Retinal pigment epithelial cell (primary cell): ENCODE data around the gene FTSJ3.

ENCODE experiments used
- DNase-seq: peaks from one replicate; pipeline ENCODE4 v3.0.0-alpha.2; 2010; ENCODE audit warnings: low read depth
- H3K4me3 ChIP-seq: 2 replicates; pipeline ENCODE4 v1.5.1; 2011; ENCODE audit warnings: mild to moderate bottlenecking, low read length, control low read depth, moderate library complexity
- CTCF ChIP-seq: conservative IDR thresholded peaks from 2 replicates; pipeline ENCODE4 v1.5.1; 2011; ENCODE audit warnings: low read depth, low read length, control low read depth, inconsistent platforms

The FTSJ3 gene

GRCh38 chr17:63834431-63835166 is 7.1 kb upstream of the FTSJ3 start:
- peak; percentile 63 for TF ChIP-seq CTCF
- DNase-seq: no peak
- no peak overlapping the region for H3K4me3 ChIP-seq

DNA sequence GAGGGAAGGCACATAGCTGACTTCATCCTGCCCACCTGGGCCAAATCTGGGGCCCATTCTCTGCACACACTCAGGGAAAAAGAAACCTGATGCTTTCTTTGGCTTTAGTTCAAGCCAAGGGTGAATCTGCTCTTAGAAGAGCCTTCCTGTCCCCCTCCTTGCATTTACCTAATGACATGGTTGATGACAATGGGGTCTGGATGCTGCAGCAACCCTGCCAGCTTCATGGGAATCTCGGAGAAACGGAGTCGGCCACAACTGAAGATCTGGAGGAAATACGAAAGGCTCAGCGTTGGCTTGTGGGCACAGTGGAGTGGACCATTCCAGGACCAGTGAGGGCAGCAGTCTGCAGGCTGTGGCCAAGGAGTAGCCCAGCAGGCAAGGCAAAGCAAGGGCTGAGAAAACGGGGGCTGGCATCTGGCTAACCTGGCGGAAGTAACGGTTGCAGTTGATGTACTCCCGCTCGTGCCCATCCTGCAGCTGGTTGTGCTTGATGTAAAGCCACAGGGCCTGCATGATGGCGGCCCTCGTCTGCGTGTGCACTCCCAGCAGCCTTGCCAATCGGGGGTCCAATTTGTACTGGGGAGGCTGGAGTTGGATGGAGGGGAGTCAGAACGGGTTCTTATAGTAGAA is 6.4 kb upstream of the FTSJ3 start:
- no peak overlapping the region for H3K4me3 ChIP-seq
- no peak for TF ChIP-seq CTCF
- DNase-seq: no peak

- DNase-seq: no peak
- H3K4me3 ChIP-seq: no peak overlapping the region
- no peak for TF ChIP-seq CTCF
Measured at GRCh38 chr17:63833026-63833740, 5.7 kb upstream of the FTSJ3 start.

DNA sequence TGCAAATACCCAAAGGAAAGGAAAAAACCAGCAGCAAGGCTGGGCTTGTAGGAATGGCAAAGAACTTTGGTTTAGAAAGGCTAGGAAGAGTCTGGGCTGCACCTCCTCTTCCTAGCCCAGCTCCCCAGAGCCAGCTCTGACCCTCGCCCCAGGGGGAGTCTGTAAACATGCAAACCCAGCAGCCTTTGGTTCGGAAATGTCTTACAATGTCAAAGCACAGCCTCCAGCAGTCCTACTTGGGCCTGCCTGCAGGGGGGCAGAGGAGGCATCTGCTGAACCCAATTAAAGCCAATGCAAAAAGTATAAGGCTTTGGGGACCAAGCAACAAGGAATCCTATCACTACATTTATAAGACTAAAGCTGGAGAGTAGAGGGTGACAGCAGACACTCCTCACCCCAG is 5.0 kb upstream of the FTSJ3 start:
- no peak for TF ChIP-seq CTCF
- H3K4me3 ChIP-seq: no peak overlapping the region
- DNase-seq: no peak

DNA sequence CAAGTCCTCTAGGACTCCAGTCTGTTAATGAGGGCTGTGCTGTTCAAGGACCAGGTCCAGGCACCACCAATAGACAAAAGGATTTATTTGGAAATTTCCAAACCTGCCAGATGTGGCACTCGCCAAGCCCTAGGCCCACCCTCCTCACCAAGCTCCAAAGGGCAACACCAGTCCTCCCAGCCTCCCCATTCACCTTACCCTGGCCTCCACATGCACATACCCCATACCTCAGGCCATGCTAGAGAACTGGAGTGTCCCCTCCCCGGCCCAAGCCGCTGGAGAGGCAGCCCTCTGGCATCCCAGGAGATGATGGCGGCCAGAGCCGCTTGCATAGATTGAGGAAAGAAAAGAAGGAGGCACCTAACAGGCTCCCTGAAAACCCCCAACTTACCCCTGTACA is 4.6 kb upstream of the FTSJ3 start:
- no peak for DNase-seq
- no peak overlapping the region for H3K4me3 ChIP-seq
- TF ChIP-seq CTCF: no peak

DNA sequence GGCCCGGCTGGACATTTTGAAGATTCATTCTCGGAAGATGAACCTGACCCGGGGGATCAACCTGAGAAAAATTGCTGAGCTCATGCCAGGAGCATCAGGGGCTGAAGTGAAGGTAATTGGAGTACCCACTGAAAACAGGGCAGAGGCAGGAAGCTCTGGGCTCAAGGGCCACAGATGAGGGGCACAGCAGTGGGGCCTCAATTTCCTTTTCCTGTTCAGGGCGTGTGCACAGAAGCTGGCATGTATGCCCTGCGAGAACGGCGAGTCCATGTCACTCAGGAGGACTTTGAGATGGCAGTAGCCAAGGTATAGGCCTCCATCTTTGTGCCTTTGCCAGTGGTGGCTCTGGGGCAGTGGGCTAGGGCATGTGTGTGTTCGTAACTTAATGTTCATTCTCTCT is 4.0 kb upstream of the FTSJ3 start:
- no peak for TF ChIP-seq CTCF
- no peak overlapping the region for H3K4me3 ChIP-seq
- DNase-seq: no peak

GRCh38 chr17:63830904-63831491 is 3.5 kb upstream of the FTSJ3 start:
- no peak overlapping the region for H3K4me3 ChIP-seq
- no peak for TF ChIP-seq CTCF

More at GRCh38 chr17:63830904-63831491, 3.5 kb upstream of the FTSJ3 start:
- DNase-seq: no peak
